GM21619 (cell line): Measurements from ENCODE around the gene PSME2.
A peak's percentile ranks its signal among the peaks of the same experiment; 100 is the strongest.

Source experiments
- ATAC-seq: cut with Tn5 transposase; IDR thresholded peaks from one replicate; pipeline ENCODE4 v1.9.1; 2021; ENCODE audit not compliant: unreplicated experiment

Gene PSME2

GRCh38 chr14:24136684-24137528 is 9.5 kb downstream of the PSME2 start:
- no peak for ATAC-seq

- peak; percentile 79 for ATAC-seq
Observed at GRCh38 chr14:24135834-24136683, 10.4 kb downstream of the PSME2 start, which contains the start of gene PSME1. Gene PSME1, plus strand, starts transcription at chr14:24136194. Its CDS starts 69 bp downstream, at chr14:24136263.

DNA sequence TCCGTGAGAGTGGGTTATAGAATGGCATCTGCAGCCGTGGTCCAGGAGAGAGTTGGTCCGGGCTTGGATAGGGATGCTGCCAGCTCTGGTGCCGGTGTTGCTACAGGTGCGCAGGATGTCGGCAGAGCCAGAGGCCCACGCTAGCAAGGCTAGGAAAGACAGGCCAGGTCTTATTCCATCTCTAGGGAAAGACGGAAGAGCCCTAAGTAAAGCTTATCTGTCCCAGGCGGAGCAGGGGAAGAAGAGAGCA is 10.9 kb downstream of the PSME2 start:
- peak; percentile 4 for ATAC-seq

- ATAC-seq: no peak
Observed at GRCh38 chr14:24133735-24134134, 12.7 kb downstream of the PSME2 start.

DNA sequence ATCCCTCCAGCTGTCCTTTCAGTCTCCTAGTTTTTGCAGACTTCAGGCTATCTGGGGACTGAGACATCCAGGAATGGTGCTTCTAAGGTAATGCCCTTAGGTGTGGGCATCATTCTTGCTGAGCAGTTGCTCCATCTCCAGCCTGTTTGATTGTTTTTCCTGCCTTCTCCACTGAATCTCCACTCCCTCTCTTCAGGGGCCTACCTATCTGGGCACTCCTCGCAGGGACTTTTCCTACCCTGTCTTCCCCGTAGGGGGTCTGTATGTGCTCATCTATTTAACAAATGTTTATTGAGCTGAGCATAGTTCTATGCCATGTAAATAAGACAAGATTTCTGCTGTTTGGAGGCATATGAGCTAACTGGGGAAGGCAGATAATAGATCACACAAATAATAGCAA is 13.4 kb downstream of the PSME2 start:
- ATAC-seq: no peak

DNA sequence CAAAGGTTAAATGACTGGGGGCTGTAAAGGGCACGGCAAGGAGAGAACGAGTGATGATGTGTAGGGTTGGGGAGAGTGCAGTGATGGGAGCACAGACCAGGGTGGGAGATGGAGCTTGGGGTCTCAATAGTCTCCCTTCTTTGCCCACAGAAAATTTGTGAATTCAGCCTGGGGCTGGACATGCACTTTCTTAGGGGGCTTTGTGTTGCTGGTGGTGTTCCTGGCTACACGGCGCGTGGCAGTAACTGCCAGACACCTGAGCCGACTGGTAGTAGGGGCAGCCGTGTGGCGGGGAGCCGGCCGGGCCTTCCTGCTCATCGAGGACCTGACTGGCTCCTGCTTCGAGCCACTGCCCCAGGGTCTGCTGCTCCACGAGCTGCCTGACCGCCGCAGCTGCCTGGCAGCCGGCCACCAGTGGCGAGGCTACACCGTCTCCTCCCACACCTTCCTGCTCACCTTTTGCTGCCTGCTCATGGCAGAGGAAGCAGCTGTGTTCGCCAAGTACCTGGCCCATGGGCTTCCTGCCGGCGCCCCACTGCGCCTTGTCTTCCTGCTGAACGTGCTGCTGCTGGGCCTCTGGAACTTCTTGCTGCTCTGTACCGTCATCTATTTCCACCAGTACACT is 14.2 kb downstream of the PSME2 start:
- no peak for ATAC-seq

GRCh38 chr14:24131549-24131966 is 14.9 kb downstream of the PSME2 start:
- ATAC-seq: no peak

DNA sequence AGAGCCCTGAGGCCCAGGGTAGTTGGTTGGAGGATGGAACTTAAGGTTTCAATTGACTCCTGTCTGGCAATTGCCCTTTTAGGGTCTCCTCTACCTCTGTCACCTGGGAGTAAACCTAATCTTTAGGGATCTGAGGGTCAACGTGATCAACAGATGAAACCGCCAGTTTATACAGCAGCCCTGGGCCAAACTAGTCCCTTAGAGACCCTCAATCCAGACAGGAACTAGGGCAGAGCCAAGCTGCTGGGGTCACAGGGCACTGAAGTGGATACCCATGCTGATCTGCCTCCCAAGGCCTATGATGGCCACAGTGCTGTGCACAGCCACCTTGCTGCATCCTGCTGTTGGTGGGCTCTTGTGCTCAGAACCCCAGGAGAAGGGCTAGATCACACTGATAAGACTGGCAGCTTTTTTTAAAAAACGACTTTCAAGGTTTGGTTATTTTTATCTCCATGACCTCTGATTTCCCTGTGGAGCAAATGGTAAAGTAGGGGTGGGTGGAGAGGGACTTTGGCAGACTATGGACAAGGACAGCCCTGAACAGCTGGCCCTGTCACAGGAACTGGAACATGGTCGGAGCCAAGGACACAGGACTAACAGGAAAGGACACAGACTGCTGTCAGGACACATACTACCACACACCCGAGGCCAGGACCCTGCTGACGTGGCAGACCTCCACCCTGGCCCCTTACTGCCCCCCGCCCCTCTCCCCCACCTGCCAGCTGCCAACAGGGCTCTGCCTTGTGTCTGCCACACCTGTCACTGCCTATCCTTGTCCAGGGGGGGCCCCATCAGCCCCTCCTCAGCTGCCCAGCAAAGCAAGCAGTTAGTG is 15.5 kb downstream of the PSME2 start:
- no peak for ATAC-seq

DNA sequence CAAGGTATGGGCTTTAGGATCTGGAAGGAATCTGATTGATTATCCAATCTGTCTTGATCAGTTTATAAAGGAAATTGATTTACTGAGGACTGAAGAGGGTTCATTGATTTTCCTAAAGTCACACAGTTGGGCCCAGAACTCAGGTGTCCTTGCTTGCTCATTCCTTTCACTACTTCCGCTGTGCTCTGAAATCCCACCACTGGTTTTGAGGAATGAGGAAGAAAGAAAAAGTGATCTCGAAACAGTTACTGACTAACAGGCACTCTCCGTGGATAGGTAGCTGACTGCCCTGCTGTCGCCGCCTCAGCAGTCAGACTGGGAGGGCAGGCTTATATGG is 16.1 kb downstream of the PSME2 start, which contains the start of gene FITM1:
TSS of gene FITM1 (plus strand) at position 280 of the 337 bp plus-strand sequence. CDS start 905 bp downstream, outside the sequence.
- ATAC-seq: no peak

GRCh38 chr14:24129410-24129998 is 16.9 kb downstream of the PSME2 start:
- ATAC-seq: no peak

DNA sequence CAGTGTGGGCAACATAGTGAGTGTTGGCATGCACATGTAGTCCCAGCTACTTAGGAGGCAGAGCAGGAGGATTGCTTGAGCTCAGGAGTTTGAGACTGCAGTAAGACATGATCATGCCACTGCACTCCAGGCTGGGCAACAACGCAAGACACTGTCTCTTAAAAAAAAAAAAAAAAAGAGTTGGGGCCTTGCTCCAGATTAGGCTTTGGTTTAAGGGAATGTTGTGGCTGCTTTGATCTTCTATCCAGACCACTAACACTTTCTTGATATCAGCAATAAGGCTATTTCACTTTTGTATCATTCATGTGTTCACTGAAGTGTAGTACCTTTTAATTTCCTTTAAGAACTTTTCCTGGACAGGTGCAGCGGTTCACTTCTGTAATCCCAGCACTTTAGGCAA is 18.7 kb downstream of the PSME2 start:
- no peak for ATAC-seq

DNA sequence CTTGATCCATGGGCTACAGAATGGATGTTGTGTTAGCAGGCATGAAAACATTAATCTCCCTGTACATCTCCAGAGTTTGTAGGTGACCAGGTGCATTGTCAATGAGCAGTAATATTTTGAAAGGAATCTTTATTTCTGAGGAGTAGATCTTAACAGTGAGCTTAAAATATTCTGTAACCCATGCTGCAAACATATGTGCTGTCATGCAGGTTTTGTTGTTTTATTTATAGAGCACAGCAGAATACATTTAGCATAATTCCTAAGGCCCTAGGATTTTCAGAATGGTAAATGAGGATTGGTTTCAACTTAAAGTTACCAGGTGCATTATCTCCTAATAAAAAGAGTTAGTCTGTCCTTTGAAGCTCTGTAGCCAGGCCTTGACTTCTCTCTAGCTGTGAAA is 19.5 kb downstream of the PSME2 start:
- no peak for ATAC-seq

GRCh38 chr14:24123424-24124417 is 22.7 kb downstream of the PSME2 start:
- no peak for ATAC-seq

GRCh38 chr14:24122898-24123297 is 23.5 kb downstream of the PSME2 start:
- no peak for ATAC-seq

DNA sequence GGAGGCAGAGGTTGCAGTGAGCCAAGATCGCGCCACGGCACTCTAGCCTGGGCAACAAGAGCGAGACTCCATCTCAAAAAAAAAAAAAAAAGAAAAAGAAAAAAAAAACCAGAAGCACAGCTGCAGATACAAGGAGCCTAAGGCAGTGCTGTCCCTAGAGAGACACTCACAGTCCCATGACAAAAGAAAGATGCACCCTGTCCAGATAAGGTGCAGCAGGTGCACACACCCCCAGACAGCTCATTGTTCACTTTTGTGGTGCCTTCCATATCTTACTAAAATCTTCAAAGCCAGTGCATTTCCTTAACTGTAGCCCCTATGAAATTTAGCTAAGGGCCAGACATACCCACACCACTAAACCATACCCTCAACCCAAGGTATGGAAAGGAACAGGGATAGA is 24.0 kb downstream of the PSME2 start:
- no peak for ATAC-seq

DNA sequence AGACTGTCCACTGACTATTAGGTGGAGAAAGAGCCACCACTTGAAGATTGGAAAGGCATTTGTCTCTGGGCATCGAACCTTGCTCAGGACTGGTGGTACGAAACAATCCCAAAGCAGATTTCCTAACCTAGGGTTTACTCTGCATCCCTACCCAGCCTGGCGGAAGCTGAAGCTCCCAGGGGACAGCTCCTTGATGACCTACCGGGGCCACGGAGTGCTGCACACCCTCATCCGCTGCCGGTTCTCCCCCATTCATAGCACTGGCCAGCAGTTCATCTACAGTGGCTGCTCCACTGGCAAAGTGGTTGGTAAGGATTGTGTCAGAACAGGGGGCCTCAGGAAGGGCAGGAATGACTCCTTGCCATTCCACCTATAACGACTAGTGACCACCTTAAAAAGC is 25.2 kb downstream of the PSME2 start:
- ATAC-seq: no peak

- no peak for ATAC-seq
Observed at GRCh38 chr14:24119691-24120090, 26.7 kb downstream of the PSME2 start.

GRCh38 chr14:24117179-24117578 is 29.2 kb downstream of the PSME2 start:
- no peak for ATAC-seq

GRCh38 chr14:24116128-24116814 is 30.1 kb downstream of the PSME2 start:
- no peak for ATAC-seq
